Measurements from ENCODE around the gene CCDC190. TPM values are rescaled to one million over a fixed set of nuclear protein-coding genes. Genes with fewer than 3 reads are reported as not detected.

CCDC190 gene
- total RNA-seq, 1 experiment from 2014 or later = not detected

GRCh38 chr1:162857850-162858249, 3.1 kb downstream of the CCDC190 start (continued):
- TF ChIP-seq TCF7L2 (IDR thresholded peaks at IDR 0.05; ENCODE audit: borderline replicate concordance, extremely low read depth, insufficient read depth, insufficient read length) = no peak

DNA sequence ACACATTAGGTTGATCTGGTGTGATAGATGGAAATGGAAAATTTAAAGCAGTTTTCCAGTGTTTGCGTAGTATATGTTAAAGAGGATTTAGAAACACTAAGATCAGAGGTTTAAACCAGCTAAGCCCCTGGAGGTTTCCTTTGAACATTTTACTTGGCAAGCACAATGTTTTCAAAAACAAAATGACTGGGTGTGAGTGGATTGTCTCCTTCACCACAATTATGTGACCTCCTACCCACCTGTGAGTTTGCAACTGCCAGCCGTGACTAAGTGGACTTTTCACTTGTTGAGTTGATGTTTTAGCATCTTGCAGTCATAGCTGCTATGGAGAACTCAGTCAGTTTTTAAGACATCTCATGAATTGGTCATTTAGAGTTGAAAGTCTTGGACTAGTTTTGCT, 4.7 kb downstream of the CCDC190 start:
- Histone ChIP-seq H3K4me3 (replicated peaks in 1 of 2; ENCODE audit: low read depth in 1 of 2, low read length in 2 of 2) (no peak overlapping the region), H3K27me3 (ENCODE audit: insufficient read depth, low read length) (no peaks in the 10 kb centered on the region), H2AFZ (ENCODE audit: low read depth, low read length, poor library complexity, severe bottlenecking) (peak overlapping the region; percentile 14), H4K20me1 (ENCODE audit: insufficient read depth) (no peaks in the 10 kb centered on the region), H3K27ac (ENCODE audit: low read depth, low read length) (no peak overlapping the region), H3K4me1 (ENCODE audit: control insufficient read depth in 1 of 2, insufficient read depth in 2 of 2, low read length in 2 of 2) (peaks cover 16 to 26% of the 10 kb centered on the region in 2 experiments), H3K36me3 (ENCODE audit: control insufficient read depth in 1 of 2, insufficient read depth in 2 of 2, low read length in 2 of 2) (no peaks in the 10 kb centered on the region), H3K4me2 (ENCODE audit: low read length) (peak overlapping the region; percentile 35), H3K9me3 (ENCODE audit: control insufficient read depth in 1 of 2, insufficient read depth in 1 of 2, low read depth in 1 of 2, low read length in 2 of 2) (no peaks in the 10 kb centered on the region), H3K79me2 (ENCODE audit: insufficient read depth, low read length) (no peaks in the 10 kb centered on the region), H3K9me2 (ENCODE audit: insufficient read depth) (no peaks in the 10 kb centered on the region), H3K9ac (ENCODE audit: low read length) (no peak overlapping the region)
- peak; percentile 50 for DNase-seq (ENCODE audit: low read depth, low spot score)
- intact Hi-C loops (cut with micrococcal nuclease) = no loop called here
- ChIA-PET CTCF (interaction anchor here (1.1 to 1.8 kb wide), 4 partner anchors 22 to 460 kb away, joined by 3 to 4 read pairs (median 3); no protein-coding TSS in a partner anchor), RAD21 (ENCODE audit: low non-redundant PET in 1 of 2, low total read pairs in 2 of 2, uncharacterized antibody in 2 of 2, unreplicated experiment in 2 of 2) (no interaction called here), POLR2A (no interaction called here)
- TF ChIP-seq CBX3 (IDR thresholded peaks at IDR 0.05; ENCODE audit: low read depth) (peak; percentile 55), CEBPB (IDR thresholded peaks at IDR 0.05; ENCODE audit: low read depth) (peak; percentile 42), TCF7L2 (IDR thresholded peaks at IDR 0.05; ENCODE audit: borderline replicate concordance, extremely low read depth, insufficient read depth, insufficient read length) (no peak), SP1 (IDR thresholded peaks at IDR 0.05; ENCODE audit: low read depth) (peak; percentile 61), SIN3A (IDR thresholded peaks at IDR 0.05; ENCODE audit: low read depth) (peak; percentile 47; the same call in 1 of the 2 replicates), POLR2AphosphoS5 (IDR thresholded peaks at IDR 0.05; ENCODE audit: low read depth, low read length) (no peak), RAD21 (IDR thresholded peaks at IDR 0.05; ENCODE audit: low read depth) (no peak), YY1 (IDR thresholded peaks at IDR 0.05; ENCODE audit: extremely low read depth, insufficient replicate concordance, low read depth, low read length) (no peak), FOSL1 (IDR thresholded peaks at IDR 0.05; ENCODE audit: low read depth) (peak; percentile 46; the same call in 1 of the 2 replicates), JUND (IDR thresholded peaks at IDR 0.05) (peak; percentile 56), CTCF (IDR thresholded peaks at IDR 0.05 in 2 of 3, conservative IDR thresholded peaks at IDR 0.05 in 1 of 3; ENCODE audit: borderline replicate concordance in 1 of 3, insufficient read depth in 1 of 3, low read depth in 2 of 3, low read length in 2 of 3) (no peak)
- TF ChIP-seq, protein P1, sequence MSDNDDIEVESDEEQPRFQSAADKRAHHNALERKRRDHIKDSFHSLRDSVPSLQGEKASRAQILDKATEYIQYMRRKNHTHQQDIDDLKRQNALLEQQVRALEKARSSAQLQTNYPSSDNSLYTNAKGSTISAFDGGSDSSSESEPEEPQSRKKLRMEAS (IDR thresholded peaks at IDR 0.05) = 0 out of 2 replicates have a peak, but pooled peaks have one; percentile 18
- TF ChIP-seq, protein P2, sequence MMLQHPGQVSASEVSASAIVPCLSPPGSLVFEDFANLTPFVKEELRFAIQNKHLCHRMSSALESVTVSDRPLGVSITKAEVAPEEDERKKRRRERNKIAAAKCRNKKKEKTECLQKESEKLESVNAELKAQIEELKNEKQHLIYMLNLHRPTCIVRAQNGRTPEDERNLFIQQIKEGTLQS (IDR thresholded peaks at IDR 0.05) = 0 out of 2 replicates have a peak, but pooled peaks have one; percentile 9
- BruUV-seq (replicated peaks) = no TSS peak
- ATAC-seq = peak; percentile 66

All from HCT116 (cell line).